K562 (cell line): ENCODE measurements around the gene GTF2A1L. TPM values are rescaled to one million over a fixed set of nuclear protein-coding genes. Genes with fewer than 3 reads are reported as not detected.
A peak's percentile ranks its signal among the peaks of the same experiment; 100 is the strongest.

Experiments
- BDP1 ChIP-seq: IDR thresholded peaks from 3 replicates; pipeline ENCODE4 v1.6.1; 2011; ENCODE audit not compliant: insufficient read length, insufficient read depth
- CBFB ChIP-seq: sonication (generic); formaldehyde crosslinking; IDR thresholded peaks from 2 replicates; pipeline ENCODE4 v1.4.0; 2020; ENCODE audit warnings: mild to moderate bottlenecking, missing genetic modification reagents
- CREB3L1 ChIP-seq: fragments of 450-650 bp; IDR thresholded peaks from 2 replicates; pipeline ENCODE4 v1.6.1; 2014; ENCODE audit warnings: low read depth, mild to moderate bottlenecking, moderate library complexity, borderline replicate concordance
- DPF2 ChIP-seq: fragments of 450-650 bp; IDR thresholded peaks from 2 replicates; pipeline ENCODE4 v1.6.1; 2016
- EHMT2 ChIP-seq: fragments of 450-650 bp; IDR thresholded peaks from 2 replicates; pipeline ENCODE4 v1.6.1; 2018; ENCODE audit warnings: antibody characterized with exemption
- FOXJ2 ChIP-seq: fragments of 200-800 bp; sonication (Bioruptor generic); IDR thresholded peaks from 2 replicates; pipeline ENCODE4 v1.6.1; 2016; ENCODE audit warnings: missing genetic modification characterization, missing compliant biosample characterization
- MBD2 ChIP-seq: sonication (generic); IDR thresholded peaks from 2 replicates; pipeline ENCODE4 v1.6.1; 2016; ENCODE audit warnings: low read depth, borderline replicate concordance
- MTA2 ChIP-seq: fragments of 450-650 bp; IDR thresholded peaks from 2 replicates; pipeline ENCODE4 v1.6.1; 2016; ENCODE audit warnings: low read depth
- NFIC ChIP-seq: fragments of 450-650 bp; IDR thresholded peaks from 2 replicates; pipeline ENCODE4 v1.6.1; 2017; ENCODE audit warnings: mild to moderate bottlenecking, inconsistent platforms
- NKRF ChIP-seq: fragments of 450-650 bp; IDR thresholded peaks from 2 replicates; pipeline ENCODE4 v1.6.1; 2016; ENCODE audit warnings: borderline replicate concordance
- NR1H2 ChIP-seq: sonication (generic); formaldehyde crosslinking; IDR thresholded peaks from 2 replicates; pipeline ENCODE4 v1.4.0; 2020; ENCODE audit warnings: mild to moderate bottlenecking, missing genetic modification reagents
- RREB1 ChIP-seq: fragments of 250-450 bp; sonication (Bioruptor Pico); IDR thresholded peaks from 2 replicates; pipeline ENCODE4 v1.4.0; 2020
- TARDBP ChIP-seq: fragments of 450-650 bp; IDR thresholded peaks from 2 replicates; pipeline ENCODE4 v1.6.1; 2016
- ZBTB12 ChIP-seq: fragments of 250-450 bp; sonication (Bioruptor Pico); IDR thresholded peaks from 2 replicates; pipeline ENCODE4 v1.4.0; 2020
- ZNF24 ChIP-seq: fragments of 450-650 bp; IDR thresholded peaks from 2 replicates; pipeline ENCODE4 v1.6.1; 2016
- ZNF395 ChIP-seq: fragments of 200-800 bp; sonication (Bioruptor generic); IDR thresholded peaks from 2 replicates; pipeline ENCODE4 v1.6.1; 2017; ENCODE audit warnings: missing genetic modification characterization, missing compliant biosample characterization
- ZNF699 ChIP-seq: fragments of 250-450 bp; sonication (Bioruptor Pico); IDR thresholded peaks from 2 replicates; pipeline ENCODE4 v1.8.0; 2021; ENCODE audit warnings: mild to moderate bottlenecking, moderate library complexity; ENCODE audit not compliant: insufficient replicate concordance
- polyA plus RNA-seq, 8 experiments: library from polyadenylated mRNA; depleted of rRNA in 4 of 8; stranded (reverse) in 5 of 8; unstranded in 3 of 8; fragments of >200 nt; fragmentation: Nextera tagmentation in 2 of 8; fragmentation: Illumina TruSeq in 1 of 8; extraction: Ambion mirVana in 2 of 8; extraction: Trizol in 1 of 8; gene quantifications; 2 replicates each; pipeline versions ENCODE4 v1.2.1 to v1.2.3, GENCODE V29; 2011 to 2014; ENCODE audit warnings: inconsistent platforms in 1 of 8, missing spikeins in 1 of 8
- total RNA-seq, 7 experiments: library from RNA; depleted of rRNA in 6 of 7; stranded (reverse); fragments of >200 nt in 6 of 7; fragmentation: Illumina TruSeq in 2 of 7; extraction: Trizol in 2 of 7; gene quantifications; 2 replicates each; pipeline versions ENCODE4 v1.2.1 to v1.2.3, GENCODE V29; 2011 to 2021; ENCODE audit warnings: low replicate concordance in 1 of 7

Gene GTF2A1L
- total and polyA plus RNA-seq, 9 of the 15 experiments (the other 6 are each of a cell fraction or from before 2014, with no cell fraction given): 0.05 to 0.35 (median 0.12) TPM; not detected in 5

- TF ChIP-seq ZBTB12 (CRISPR knock-in tag): no peak
- TF ChIP-seq ZNF24: peak; percentile 94
- peak; percentile 95 for TF ChIP-seq MTA2
- TF ChIP-seq FOXJ2 (tag): peak; percentile 71; the same call in 1 of the 2 replicates
- peak; percentile 97 for TF ChIP-seq DPF2
- TF ChIP-seq ZNF699 (CRISPR knock-in tag): no peak
- no peak for TF ChIP-seq CBFB (CRISPR knock-in tag)
- peak; percentile 51; the same call in 1 of the 2 replicates for TF ChIP-seq MBD2
- 0 out of 2 replicates have a peak, but pooled peaks have one; percentile 16 for TF ChIP-seq CREB3L1
- no peak for TF ChIP-seq RREB1 (CRISPR knock-in tag)
- TF ChIP-seq NFIC: peak; percentile 80
- no peak for TF ChIP-seq ZNF395 (CRISPR knock-in tag)
- TF ChIP-seq TARDBP: no peak
- TF ChIP-seq NR1H2: no peak
- TF ChIP-seq NKRF: no peak
- TF ChIP-seq EHMT2: peak; percentile 88
- no peak for TF ChIP-seq BDP1
Measured at GRCh38 chr2:48605482-48606175, 12.0 kb upstream of the GTF2A1L start (continued).
